VCaP (cell line): ENCODE data around the gene WDR87.

Experiments used
- H3K27ac ChIP-seq: fragments of 450-650 bp; 2 replicates; pipeline ENCODE4 v1.5.1; 2017
- TF ChIP-seq, protein P1 (sequence below): fragments of 450-650 bp; conservative IDR thresholded peaks from 2 replicates; pipeline ENCODE4 v1.5.1; 2017; ENCODE audit warnings: mild to moderate bottlenecking, moderate library complexity

WDR87 gene

DNA sequence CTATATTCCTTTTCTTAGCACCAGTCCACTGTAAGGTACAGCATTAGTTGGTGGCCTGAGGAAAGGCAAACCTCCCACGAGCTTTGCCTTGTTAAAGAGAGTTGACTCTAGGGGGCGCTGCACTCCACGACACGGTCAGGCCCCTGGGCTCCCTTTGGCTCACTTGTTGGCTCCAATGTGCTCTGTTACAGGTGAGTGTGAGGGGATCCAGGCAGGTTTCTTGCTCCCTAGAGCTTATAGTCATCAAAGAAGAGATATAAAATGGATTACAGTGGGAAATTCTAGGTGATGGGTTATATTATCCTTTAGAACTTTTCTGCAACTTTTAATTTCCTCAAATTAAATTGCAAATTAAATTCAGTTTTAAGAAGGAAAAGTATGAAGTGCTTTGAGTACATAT, 3.7 kb downstream of the WDR87 start:
- peak overlapping the region; percentile 35 for H3K27ac ChIP-seq
- TF ChIP-seq, protein P1, sequence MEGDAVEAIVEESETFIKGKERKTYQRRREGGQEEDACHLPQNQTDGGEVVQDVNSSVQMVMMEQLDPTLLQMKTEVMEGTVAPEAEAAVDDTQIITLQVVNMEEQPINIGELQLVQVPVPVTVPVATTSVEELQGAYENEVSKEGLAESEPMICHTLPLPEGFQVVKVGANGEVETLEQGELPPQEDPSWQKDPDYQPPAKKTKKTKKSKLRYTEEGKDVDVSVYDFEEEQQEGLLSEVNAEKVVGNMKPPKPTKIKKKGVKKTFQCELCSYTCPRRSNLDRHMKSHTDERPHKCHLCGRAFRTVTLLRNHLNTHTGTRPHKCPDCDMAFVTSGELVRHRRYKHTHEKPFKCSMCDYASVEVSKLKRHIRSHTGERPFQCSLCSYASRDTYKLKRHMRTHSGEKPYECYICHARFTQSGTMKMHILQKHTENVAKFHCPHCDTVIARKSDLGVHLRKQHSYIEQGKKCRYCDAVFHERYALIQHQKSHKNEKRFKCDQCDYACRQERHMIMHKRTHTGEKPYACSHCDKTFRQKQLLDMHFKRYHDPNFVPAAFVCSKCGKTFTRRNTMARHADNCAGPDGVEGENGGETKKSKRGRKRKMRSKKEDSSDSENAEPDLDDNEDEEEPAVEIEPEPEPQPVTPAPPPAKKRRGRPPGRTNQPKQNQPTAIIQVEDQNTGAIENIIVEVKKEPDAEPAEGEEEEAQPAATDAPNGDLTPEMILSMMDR: peak; percentile 95

DNA sequence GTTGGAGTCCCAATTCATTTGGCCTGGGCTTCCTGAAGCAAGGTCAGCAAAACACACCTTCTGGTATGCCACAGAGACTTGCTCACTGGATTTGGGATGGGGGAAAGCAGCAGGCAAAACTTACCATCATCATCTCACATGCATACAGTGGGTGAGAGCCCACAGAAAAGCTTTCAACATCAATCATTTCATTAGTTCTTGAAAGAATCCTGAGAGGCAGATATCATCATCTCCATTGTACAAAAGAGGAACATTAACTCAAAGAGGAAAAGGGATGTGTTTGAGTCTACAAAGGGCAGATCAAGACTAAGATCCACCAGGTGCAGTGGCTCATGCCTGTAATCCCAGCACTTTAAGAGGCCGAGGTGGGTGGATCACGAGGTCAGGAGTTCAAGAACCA, 6.4 kb downstream of the WDR87 start:
- no peak overlapping the region for H3K27ac ChIP-seq
- TF ChIP-seq, protein P1: no peak

DNA sequence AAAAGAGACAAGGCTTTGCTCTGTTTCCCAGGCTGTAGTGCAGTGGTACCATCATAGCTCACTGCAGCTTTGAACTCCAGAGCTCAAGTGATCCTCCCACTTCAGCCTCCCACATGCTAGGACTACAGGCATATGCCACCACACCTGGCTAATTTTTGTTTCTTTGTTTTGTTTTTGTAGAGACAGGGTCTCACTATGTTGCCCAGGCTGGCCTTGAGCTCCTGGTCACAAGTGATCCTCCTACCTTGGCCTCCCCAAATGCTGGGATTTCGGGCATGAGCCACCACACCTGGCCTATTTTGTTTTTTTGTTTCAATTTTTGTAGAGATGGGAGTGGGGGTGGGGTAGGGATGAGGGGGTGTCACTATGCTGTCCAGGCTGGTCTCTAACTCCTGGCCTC, 6.9 kb downstream of the WDR87 start:
- no peak overlapping the region for H3K27ac ChIP-seq
- TF ChIP-seq, protein P1: no peak

DNA sequence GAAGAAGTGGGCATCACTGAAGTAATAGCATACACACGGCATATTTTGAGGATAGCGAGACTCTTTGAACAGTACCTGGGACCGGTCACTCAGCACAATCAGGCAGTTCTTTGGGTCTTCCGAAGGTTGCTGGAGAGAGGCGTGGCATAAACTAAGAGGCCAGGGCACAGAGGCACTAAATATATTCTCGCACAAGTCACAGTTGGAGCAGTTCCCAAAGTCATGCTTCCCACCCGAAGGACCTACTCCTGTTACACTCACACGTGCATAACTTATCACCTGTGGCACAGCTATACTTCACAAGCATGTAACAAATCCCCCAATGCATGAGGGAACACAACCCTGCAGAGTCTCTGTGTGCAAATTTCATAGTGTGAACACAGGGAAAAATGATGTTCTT, 10.2 kb downstream of the WDR87 start:
- TF ChIP-seq, protein P1: no peak

DNA sequence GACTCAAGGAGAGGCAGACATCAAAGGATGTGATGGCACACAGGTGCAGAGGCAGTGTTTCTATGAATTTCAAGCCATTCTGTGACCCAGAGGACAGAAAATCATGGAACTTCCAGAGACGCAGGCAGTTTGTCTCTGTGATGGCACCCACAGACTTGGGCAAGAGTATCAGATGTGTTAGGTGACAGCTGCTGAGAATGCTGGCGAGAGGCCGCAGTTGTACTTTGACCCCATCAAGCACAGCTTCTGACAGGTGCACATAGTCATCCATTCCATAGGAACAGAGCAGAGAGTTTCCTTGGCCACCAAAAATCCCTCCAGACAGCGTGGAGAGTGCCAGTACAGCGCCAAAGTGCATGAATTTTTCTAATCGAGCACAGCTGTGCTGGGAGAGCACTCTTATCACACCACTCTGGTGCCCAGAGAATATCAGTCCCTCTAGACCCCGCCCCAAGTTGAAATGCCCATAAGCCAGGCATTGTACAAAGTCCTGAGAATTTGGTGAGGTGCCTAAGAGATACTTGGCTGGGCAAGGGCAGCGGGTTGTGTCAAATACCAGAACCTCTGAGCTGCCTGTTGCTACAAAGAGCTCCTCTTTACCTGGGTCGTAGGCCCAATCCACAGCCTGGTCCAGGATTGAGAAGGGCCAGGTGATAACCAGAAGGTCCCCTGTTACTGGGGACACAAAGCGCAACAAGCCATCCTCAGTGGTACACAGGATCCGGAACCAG, 12.4 kb downstream of the WDR87 start:
- H3K27ac ChIP-seq: no peak overlapping the region
- TF ChIP-seq, protein P1: no peak

More for the DNA sequence above, 10.2 kb downstream of the WDR87 start:
- no peak overlapping the region for H3K27ac ChIP-seq

DNA sequence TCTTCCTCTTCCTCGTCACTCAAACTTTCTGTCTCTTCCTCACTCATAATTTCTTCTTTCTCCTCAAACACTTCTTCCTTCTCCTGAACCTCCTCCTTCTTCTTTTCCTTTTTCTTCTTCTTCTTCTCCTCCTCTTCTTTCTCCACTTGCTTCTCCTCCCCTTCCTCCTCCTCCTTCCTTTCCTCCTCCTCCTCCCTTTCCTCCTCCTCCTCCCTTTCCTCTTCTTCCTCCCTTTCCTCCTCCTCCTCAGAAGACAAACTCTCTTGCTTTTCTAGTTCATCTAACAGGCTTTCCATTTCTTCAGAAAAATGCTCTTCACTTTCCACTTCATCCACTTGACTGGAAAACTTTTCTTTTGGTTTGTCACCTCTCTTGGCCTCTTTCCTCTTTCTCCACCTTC, 19.8 kb downstream of the WDR87 start:
- TF ChIP-seq, protein P1: no peak
- H3K27ac ChIP-seq: no peak overlapping the region

DNA sequence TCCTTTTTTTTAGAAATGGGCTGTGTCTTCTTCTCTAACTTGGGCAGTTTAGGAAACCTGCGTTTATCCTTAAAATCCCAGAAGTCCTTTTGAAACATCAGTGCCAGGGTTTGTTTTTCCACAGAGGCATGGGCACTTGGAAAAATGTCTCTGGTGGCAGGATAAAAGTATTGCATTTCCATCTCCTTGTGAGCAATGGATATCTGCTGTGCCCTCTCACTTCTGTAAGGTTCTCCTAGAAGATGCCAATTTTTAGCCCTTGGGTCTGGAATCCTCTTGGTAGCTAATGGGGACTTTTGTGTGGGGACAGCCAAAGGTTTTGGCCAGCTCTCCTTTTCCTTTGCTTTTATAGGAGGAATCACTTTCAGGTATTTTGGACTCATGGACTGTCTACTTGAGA, 21.0 kb downstream of the WDR87 start:
- TF ChIP-seq, protein P1: peak; percentile 12; the same call in 1 of the 2 replicates

More for the DNA sequence above, 21.0 kb downstream of the WDR87 start:
- H3K27ac ChIP-seq: no peak overlapping the region
